SK-N-MC (cell line): Measurements from ENCODE around the gene ZNF559.
"Not testable (repeated sequence)": the region's sequence is repeated elsewhere in the genome, so short reads cannot be mapped to it uniquely, and the experiment has no call there.

ENCODE experiments used
- DNase-seq: peaks from one replicate; pipeline ENCODE4 v3.0.0-alpha.2; 2011; ENCODE audit warnings: low read depth, low spot score
- H3K27ac ChIP-seq: fragments of 200-600 bp; sonication (generic); 2 replicates; pipeline ENCODE4 v1.5.1; 2016; ENCODE audit warnings: mixed run types
- H3K36me3 ChIP-seq: fragments of 200-600 bp; sonication (generic); 2 replicates; pipeline ENCODE4 v1.6.1; 2017; ENCODE audit warnings: antibody characterized with exemption, low read length, mixed read lengths; ENCODE audit not compliant: insufficient read depth
- H3K4me3 ChIP-seq: fragments of 200-600 bp; sonication (generic); 2 replicates; pipeline ENCODE4 v1.5.1; 2016
- H3K9ac ChIP-seq: fragments of 200-600 bp; sonication (generic); 2 replicates; pipeline ENCODE4 v1.8.0; 2017; ENCODE audit warnings: mixed run types, mixed read lengths; ENCODE audit not compliant: insufficient read length
- H3K9me3 ChIP-seq: fragments of 200-600 bp; sonication (generic); 2 replicates; pipeline ENCODE4 v1.6.1; 2017; ENCODE audit warnings: low read depth, mild to moderate bottlenecking, antibody characterized with exemption, low read length, moderate library complexity, mixed read lengths
- EZH2 ChIP-seq: fragments of 200-600 bp; sonication (generic); IDR thresholded peaks from one replicate; pipeline ENCODE4 v1.6.1; 2017; ENCODE audit warnings: antibody characterized with exemption
- FOXP2 ChIP-seq: optimal IDR thresholded peaks from 2 replicates; pipeline ENCODE3; 2011; ENCODE audit warnings: mild to moderate bottlenecking, moderate library complexity; ENCODE audit not compliant: insufficient read depth; ENCODE audit errors: extremely low read length, control extremely low read depth
- POLR2AphosphoS5 ChIP-seq: IDR thresholded peaks from 2 replicates; pipeline ENCODE4 v1.6.1; 2012; ENCODE audit warnings: mild to moderate bottlenecking, low read depth, low read length, borderline replicate concordance

Gene ZNF559

DNA sequence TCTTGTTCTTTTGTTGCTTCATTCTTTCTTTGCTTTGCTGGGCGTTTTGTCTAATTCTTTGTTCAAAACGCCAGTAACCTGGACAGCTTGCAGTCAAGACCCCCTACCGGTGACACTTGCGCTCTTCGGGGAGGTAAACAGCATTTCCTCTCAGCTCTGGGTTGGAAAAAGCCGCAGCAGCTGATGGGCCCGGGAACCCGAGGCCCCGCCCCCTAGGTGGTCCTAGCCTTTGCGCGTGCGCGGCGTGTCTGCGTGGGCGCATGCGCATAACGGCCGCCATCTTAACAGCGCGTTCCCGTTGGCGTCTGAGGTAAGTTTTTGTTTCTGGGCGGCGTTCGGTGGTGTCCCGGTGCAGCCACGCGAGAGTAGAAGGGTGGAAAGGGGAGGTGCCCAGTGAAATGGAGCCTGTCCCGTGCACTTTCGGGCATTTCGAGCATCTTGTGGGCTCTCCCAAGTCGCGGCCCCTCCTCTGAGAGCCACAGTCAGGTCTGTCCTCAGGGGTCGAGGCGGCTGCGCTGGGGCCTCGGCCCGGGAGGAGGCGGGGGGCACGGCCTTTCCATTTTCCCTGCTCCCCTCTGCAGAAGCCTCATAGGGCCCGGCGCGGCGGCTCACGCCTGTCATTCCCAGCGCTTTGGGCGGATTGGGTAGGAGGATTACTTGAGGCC is at the start of gene ZNF559:
Gene ZNF559 (plus strand): TSS at position 261 of the 665 bp plus-strand sequence. CDS start 14,371 bp downstream, outside the sequence.
- Histone ChIP-seq H3K9me3 (peaks cover 4% of the 10 kb centered on the region; the same call in 1 of the 2 replicates), H3K27ac (peak within 1 kb of the TSS; percentile 79), H3K4me3 (peak within 1 kb of the TSS; percentile 83), H3K36me3 (peaks cover 25% of the 10 kb centered on the region), H3K9ac (peak within 1 kb of the TSS; percentile 80)
- DNase-seq = peak; percentile 40
- TF ChIP-seq EZH2 = no peak
- peak; percentile 72; the same call in 1 of the 2 replicates for TF ChIP-seq POLR2AphosphoS5
- peak; percentile 49 for TF ChIP-seq FOXP2

DNA sequence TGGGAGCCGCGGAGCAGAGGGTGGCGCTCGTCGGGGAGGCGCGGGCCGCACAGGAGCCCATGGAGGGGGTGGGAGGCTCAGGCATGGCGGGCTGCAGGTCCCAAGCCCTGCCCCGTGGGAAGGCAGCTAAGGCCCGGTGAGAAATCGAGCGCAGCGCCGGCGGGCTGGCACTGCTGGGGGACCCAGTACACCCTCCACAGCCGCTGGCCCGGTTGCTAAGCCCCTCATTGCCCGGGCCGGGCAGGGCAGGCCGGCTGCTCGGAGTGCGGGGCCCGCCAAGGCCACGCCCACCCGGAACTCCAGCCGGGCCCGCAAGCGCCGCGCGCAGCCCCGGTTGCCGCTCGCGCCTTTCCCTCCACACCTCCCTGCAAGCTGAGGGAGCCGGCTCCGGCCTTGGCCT is 40.5 kb upstream of the ZNF559 start:
- H3K9me3 ChIP-seq, H3K36me3 ChIP-seq, H3K9ac ChIP-seq, H3K4me3 ChIP-seq, H3K27ac ChIP-seq, DNase-seq: not testable (repeated sequence)

DNA sequence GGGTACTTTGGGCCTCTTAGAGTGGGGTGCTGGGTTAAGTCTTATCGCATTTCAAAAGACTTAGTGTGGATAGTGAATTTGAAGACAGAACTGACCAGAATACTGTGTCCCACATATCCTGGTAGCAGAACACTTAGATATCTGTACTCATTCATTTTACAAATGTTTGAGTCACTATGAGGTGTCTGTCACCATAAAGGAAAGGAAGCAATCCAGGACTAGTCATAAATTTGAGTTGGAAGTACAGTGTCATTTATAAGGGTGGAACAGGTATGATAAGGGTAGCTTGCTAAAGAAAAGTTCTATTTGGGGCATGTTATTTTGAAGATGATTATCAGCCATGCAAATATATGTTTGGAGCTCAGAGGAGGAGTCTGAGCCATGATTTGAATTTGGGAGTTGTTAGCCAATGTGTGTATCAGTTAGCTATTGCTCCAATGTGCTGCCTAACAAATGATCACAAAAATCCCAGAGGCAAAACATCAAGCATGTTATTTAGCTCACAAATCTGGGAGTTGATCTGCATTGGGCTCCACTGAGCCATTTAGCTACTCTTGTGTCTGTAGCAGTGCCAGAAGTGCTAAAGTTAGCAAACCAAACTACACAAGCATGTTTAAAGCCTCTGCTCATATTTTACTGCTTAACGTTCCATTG is 34.6 kb upstream of the ZNF559 start:
- TF ChIP-seq EZH2 (no peak), FOXP2 (no peak), POLR2AphosphoS5 (no peak)
- no peak overlapping the region for H3K9ac ChIP-seq
- 0 out of 2 replicates have a peak, but pooled peaks cover 4% of the 10 kb centered on the region for H3K9me3 ChIP-seq
- H3K4me3 ChIP-seq = no peak overlapping the region
- DNase-seq = no peak
- no peaks in the 10 kb centered on the region for H3K36me3 ChIP-seq
- H3K27ac ChIP-seq = no peak overlapping the region

DNA sequence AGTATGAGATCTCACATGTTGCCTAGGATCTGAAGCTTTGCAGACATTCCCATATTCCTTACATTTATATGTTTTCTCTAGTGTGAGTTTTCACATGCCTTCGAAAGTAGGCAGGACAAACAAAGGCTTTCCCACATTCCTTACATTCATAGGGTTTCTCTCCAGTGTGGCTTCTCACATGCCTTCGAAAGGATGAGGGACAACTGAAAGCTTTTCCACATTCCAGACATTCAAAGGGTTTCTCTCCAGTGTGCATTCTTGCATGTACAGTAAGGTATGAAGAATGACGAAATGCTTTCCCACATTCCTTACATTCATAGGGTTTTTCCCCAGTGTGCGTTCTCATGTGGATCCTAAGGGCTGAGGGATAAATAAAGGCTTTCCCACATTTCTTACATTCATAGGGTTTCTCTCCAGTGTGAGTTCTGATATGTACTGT is 28.5 kb upstream of the ZNF559 start:
- no peak overlapping the region for H3K4me3 ChIP-seq
- no peak for DNase-seq
- TF ChIP-seq EZH2 (no peak), FOXP2 (no peak), POLR2AphosphoS5 (no peak)
- peaks cover 31% of the 10 kb centered on the region for H3K36me3 ChIP-seq
- no peak overlapping the region for H3K9ac ChIP-seq
- no peak overlapping the region for H3K27ac ChIP-seq
- peaks cover 19% of the 10 kb centered on the region for H3K9me3 ChIP-seq

DNA sequence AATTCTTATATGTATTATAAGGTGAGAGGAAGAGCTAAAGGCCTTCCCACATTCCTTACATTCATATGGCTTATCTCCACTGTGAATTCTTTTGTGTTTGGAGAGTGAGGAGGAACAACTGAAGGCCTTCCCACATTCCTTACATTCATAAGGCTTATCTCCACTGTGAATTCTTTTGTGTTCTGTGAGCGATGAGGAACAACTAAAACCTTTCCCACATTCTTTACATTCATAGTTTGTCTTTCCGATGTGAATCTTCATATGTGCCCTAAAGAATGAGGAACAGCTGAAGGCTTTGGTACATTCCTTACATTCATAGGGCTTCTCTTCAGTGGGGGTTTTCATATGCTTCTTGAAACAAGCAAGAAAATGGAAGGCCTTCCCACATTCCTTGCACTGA is 27.6 kb upstream of the ZNF559 start:
- H3K36me3 ChIP-seq = peaks cover 39% of the 10 kb centered on the region
- H3K4me3 ChIP-seq = no peak overlapping the region
- H3K27ac ChIP-seq = no peak overlapping the region
- DNase-seq = no peak
- H3K9ac ChIP-seq = no peak overlapping the region
- TF ChIP-seq FOXP2 (no peak), EZH2 (no peak), POLR2AphosphoS5 (no peak)
- peaks cover 19% of the 10 kb centered on the region for H3K9me3 ChIP-seq

DNA sequence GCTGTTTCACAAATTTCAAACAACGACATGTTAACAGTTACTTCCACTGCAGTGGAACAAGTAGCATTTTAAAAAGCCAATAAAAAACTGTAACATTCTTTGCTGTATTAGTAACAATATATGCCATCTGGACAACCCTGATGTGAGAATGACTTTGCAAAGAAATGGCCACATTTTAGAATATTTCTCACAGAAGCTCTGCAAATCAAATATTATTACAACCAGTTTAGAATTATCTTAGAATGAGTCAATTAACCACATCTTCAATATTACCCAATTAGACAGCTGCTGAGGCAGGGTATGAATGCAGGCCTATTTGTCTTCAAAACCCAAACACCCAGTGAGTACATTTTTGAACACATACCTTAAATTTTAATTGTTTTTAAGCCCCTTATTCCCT is 17.5 kb upstream of the ZNF559 start:
- TF ChIP-seq EZH2 (no peak), POLR2AphosphoS5 (no peak), FOXP2 (no peak)
- H3K36me3 ChIP-seq = peaks cover 15% of the 10 kb centered on the region
- DNase-seq = no peak
- H3K27ac ChIP-seq = no peak overlapping the region
- H3K9me3 ChIP-seq = no peaks in the 10 kb centered on the region
- H3K9ac ChIP-seq = no peak overlapping the region
- H3K4me3 ChIP-seq = no peak overlapping the region

DNA sequence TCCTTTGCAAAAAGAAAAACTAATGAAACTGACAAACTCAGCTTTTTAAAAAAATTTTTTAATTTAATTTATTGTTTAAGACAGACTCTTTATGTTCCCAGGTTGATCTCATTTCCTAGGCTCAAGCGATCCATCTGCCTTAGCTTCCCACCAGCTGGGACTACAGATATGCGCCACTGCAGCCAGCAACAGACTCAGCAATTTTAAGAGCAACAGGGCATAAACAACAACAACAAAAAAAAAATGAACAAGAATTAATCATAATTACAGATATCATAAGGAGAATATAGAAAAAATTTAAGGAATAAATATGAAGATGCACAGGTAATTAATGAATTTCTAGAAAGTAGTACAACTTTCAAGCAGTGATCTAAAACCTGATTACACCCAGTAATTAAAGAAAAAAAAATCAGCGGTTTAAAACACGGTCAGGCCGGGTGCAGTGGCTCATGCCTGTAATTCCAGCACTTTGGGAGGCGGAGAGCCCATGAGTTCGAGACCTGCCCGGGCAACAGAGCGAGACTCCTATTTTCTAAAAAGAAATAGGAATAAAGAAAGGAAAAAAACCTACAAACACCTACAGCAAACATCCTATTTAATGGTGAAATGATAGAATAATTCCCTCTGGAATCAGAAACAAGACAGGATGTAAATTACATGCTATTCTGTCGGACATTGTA is 15.7 kb upstream of the ZNF559 start:
- Histone ChIP-seq H3K4me3 (peak overlapping the region; percentile 87), H3K36me3 (peaks cover 6% of the 10 kb centered on the region; the same call in 1 of the 2 replicates), H3K27ac (no peak overlapping the region), H3K9ac (no peak overlapping the region), H3K9me3 (no peaks in the 10 kb centered on the region)
- DNase-seq = no peak
- TF ChIP-seq EZH2 (no peak), FOXP2 (no peak), POLR2AphosphoS5 (no peak)

DNA sequence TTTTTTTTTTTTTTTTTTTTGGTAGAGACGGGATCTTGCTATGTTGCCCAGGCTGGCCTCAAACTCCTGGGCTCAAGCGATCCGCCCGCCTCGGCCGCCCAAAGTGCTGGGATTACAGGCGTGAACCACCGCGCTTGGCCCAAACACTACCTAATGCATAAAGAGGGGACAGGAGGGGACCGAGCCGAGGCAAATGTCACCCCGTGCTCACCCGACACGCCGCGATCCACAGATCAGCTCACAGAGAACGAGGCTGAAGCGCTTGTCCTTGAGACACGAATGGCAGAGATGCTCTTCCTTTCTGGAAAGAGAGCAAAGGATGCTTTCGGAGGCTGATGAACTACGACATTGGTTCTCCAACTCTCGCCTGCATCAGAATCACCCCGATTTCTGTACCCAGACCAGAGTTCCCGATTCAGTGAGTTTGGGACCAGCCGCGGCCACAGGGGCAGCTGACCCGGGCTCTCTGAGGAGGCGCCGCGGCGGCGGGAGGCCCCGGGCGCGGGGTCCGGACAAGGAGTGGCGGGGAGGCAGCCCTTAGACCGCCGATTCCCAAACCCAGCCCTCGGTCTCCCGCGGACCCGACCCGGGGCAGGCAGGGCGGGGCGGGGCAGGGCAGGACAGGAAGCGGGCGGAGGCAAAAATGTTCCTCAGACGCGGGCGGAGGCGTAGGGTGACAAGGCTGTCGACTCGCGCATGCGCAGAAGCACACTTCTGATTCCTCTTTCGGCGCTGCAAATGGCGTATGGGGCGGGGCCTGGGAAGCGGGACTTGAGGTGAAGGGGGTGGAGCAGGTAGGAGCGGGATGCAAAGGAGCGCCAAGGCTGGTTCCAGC is 14.6 kb upstream of the ZNF559 start, which contains the start of gene ZNF699:
Gene ZNF699 (minus strand): TSS at position 700 of the 835 bp plus-strand sequence. CDS start 4,719 bp downstream, outside the sequence.
- DNase-seq = peak; percentile 92
- peaks cover 1% of the 10 kb centered on the region; the same call in 1 of the 2 replicates for H3K36me3 ChIP-seq
- H3K9me3 ChIP-seq = no peaks in the 10 kb centered on the region
- H3K27ac ChIP-seq = peak within 1 kb of the TSS; percentile 84
- TF ChIP-seq FOXP2 (no peak), POLR2AphosphoS5 (peak; percentile 53; the same call in 1 of the 2 replicates), EZH2 (no peak)
- H3K9ac ChIP-seq = peak within 1 kb of the TSS; percentile 86
- H3K4me3 ChIP-seq = peak within 1 kb of the TSS; percentile 87
